Measurements from ENCODE around the gene RCC2.

The RCC2 gene

DNA sequence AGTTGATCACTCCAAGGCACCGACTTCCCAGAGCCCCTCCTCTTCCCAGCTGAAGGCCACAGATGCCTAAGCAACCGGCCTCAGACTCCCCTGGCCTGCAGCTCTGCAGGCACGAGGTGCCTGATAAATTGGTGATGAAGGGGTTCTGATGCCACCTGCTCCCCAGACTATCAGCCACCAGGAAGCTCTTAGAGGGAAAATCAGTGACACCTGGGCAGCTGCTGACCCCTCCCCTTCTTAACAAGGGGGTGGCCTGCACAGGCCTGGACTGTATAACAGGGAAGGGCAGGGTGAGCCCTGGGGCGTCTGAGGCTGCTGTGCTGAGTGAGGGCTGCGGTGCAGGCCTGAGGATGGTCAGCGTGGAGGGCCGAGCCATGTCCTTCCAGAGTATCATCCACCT lies 67.6 kb downstream of the RCC2 start, which contains the start of gene PADI6:
Gene PADI6, plus strand, starts transcription at position 301 of the 400 bp plus-strand sequence. Its CDS starts 50 bp downstream, at position 351.
- no peak for TF ChIP-seq GATA2 (IDR thresholded peaks at IDR 0.05; ENCODE audit: low read depth, low read length)
- TF ChIP-seq GATA3 (IDR thresholded peaks at IDR 0.05; ENCODE audit: low read depth, low read length), result no peak

DNA sequence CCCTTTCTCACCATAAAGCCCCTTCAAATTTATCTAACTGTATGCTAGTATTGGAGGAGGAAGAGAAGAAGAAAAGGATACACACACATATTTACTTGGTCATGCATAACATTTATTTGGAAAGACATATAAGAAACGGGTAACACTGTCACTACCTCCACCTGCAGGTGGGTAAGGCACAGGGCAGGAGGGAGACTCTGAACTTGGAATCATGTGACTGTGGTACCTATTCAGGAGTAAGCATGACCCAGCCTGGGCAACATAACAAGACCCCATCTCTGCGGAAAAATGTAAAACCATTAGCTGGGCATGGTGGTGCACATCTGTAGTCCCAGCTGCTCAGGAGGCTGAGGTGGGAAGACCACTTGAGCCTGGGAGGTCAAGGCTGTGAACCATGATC lies 68.9 kb downstream of the RCC2 start:
- TF ChIP-seq GATA2 (IDR thresholded peaks at IDR 0.05; ENCODE audit: low read depth, low read length) (no peak), GATA3 (IDR thresholded peaks at IDR 0.05; ENCODE audit: low read depth, low read length) (no peak)

DNA sequence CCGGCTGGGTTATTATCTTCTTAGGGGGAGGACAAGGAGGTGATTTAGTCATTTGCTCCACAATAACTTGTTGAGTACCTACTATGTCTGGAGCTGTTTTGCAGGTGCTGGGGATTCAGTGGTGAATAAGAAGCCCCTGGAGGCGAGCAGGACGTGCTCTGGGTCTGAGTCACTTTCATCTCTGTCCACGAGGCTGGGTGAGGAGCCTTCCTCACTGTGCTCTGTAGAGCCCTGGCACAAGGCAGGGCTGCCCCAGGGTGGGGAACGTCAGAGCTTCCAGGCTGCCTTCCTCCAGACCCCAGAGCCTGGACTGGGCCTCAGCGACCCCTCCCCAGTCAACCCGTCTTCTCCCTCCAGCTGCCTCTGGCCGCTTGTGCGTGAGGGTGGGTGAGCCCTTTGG lies 70.0 kb downstream of the RCC2 start:
- no peak for TF ChIP-seq GATA3 (IDR thresholded peaks at IDR 0.05; ENCODE audit: low read depth, low read length)
- no peak for TF ChIP-seq GATA2 (IDR thresholded peaks at IDR 0.05; ENCODE audit: low read depth, low read length)

DNA sequence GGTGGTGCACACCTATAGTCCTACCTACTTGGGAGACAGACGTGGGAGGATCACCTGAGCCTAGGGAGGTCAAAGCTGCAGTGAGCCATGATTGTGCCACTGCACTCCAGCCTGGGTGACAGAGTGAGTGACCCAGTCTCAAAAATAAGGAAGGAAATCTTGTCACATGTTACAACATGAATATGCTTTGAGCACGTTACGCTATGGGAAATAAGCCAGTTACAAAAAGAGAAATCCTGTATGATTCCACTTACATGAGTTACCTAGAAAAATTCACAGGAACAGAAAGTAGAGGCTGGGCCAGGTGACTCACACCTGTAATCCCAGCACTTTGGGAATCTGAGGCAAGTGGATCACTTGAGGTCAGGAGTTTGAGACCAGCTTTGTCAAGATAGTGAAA lies 74.2 kb downstream of the RCC2 start:
- TF ChIP-seq GATA3 (IDR thresholded peaks at IDR 0.05; ENCODE audit: low read depth, low read length) (no peak), GATA2 (IDR thresholded peaks at IDR 0.05; ENCODE audit: low read depth, low read length) (no peak)

DNA sequence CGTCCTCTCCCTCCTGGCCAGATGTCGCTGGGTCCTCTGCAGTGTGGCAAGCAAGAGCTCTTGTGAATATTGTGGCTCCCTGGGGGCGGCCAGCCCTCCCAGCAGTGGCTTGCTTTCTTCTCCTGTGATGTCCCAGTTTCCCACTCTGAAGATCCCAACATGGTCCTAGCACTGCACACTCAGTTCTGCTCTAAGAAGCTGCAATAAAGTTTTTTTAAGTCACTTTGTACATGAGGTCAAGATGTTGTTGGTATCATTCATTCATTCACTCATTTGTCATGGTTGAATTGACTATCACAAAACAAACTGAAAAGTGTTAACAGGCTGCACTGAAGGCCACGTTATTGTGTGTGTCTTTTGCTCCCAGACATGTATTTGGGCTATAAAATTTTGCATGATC lies 75.7 kb downstream of the RCC2 start:
- TF ChIP-seq GATA2 (IDR thresholded peaks at IDR 0.05; ENCODE audit: low read depth, low read length) (no peak), GATA3 (IDR thresholded peaks at IDR 0.05; ENCODE audit: low read depth, low read length) (no peak)

DNA sequence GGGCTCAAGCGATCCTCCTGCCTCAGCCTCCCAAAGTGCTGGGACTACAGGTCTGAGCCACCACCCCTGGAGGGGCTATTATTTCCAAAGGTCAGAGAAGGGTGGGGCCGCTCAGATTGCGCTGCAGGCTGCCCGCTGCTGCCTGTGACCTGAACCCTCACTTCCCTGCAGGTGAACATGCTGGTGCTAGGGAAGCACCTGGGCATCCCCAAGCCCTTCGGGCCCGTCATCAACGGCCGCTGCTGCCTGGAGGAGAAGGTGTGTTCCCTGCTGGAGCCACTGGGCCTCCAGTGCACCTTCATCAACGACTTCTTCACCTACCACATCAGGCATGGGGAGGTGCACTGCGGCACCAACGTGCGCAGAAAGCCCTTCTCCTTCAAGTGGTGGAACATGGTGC lies 76.1 kb downstream of the RCC2 start:
- TF ChIP-seq GATA2 (IDR thresholded peaks at IDR 0.05; ENCODE audit: low read depth, low read length) (no peak), GATA3 (IDR thresholded peaks at IDR 0.05; ENCODE audit: low read depth, low read length) (no peak)

DNA sequence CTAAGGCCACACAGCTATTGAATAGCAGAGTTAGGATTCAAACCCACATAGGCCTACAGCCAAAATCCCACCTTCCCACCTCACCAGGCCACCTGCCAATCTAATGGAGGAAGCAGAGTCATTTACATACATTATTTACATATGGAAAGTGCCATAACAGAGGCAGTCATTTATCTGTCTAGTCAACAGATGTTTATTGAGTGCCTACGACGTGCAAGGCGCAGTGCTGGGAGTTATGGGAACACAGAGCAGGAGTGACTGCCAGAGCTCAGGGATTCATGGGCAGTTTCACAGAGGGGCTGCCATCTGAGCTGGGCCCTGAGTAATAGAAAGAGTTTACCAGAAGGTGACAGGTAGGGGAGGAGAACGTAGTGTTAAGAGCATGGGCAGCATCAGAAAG lies 77.8 kb downstream of the RCC2 start:
- TF ChIP-seq GATA2 (IDR thresholded peaks at IDR 0.05; ENCODE audit: low read depth, low read length) (no peak), GATA3 (IDR thresholded peaks at IDR 0.05; ENCODE audit: low read depth, low read length) (no peak)

DNA sequence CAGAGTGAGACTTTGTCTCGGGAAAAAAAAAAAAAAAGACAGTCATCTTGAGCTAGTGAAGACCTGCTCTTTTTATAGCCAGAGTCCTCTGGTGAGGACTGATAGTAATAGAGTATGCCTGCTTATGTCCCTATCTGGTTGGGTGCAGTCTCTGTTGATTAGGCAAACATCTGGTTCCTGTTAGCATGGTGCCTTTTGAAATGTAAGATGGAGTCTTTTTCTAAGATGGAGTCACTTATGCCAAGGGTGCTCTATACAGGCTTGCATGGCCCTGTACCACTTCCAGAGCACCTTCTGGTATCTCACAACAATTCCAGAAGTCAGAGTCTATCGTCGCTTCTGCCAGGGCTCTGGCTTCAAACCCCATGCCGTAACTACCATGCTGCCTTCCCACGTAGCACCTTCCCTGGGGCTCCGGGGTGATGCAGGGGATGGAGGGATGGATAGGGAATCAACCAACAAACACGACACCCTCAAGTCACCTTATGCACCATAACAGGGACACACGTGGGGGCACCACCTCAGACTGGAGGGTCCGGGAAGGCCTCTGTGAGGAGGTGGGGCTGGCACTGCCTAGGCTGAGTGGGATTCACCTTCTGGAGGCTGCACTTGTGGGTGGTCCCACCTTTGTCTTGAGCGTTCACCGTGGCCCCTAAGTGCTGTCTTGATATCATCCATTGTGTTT lies 79.1 kb downstream of the RCC2 start:
- TF ChIP-seq GATA2 (IDR thresholded peaks at IDR 0.05; ENCODE audit: low read depth, low read length) (no peak), GATA3 (IDR thresholded peaks at IDR 0.05; ENCODE audit: low read depth, low read length) (no peak)

DNA sequence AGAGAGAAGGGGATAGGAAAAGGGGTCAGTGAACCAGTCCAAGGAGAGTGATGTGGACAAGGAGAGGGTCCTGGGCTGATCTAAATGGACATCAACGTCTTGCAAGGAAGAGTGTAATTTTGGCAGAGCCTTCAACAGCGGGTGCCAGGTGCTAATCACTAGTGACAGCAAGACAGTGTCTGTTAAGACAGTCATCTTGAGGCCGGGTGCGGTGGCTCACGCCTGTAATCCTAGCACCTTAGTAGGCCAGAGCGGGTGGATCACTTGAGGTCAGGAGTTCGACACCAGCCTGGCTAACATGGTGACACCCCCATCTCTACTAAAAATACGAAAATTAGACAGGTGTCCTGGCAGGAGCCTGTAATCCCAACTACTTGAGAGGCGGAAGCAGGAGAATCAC lies 79.7 kb downstream of the RCC2 start:
- TF ChIP-seq GATA3 (IDR thresholded peaks at IDR 0.05; ENCODE audit: low read depth, low read length), result no peak
- TF ChIP-seq GATA2 (IDR thresholded peaks at IDR 0.05; ENCODE audit: low read depth, low read length), result no peak

DNA sequence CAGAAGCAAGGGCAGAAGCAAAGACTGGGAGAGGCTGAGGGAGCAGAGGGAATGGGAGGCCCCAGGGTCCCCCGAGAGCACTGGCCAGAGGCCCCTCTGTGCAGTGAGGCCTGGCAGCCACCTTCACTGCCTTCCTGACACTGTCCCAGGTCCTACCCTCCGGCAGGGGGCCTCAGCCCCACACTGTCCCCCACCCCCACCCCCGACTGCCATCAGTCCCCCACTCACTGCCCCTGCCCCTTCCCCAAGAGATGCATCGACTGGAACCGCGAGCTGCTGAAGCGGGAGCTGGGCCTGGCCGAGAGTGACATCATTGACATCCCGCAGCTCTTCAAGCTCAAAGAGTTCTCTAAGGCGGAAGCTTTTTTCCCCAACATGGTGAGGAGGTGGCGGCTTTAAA lies 80.4 kb downstream of the RCC2 start:
- TF ChIP-seq GATA3 (IDR thresholded peaks at IDR 0.05; ENCODE audit: low read depth, low read length) (no peak), GATA2 (IDR thresholded peaks at IDR 0.05; ENCODE audit: low read depth, low read length) (no peak)

DNA sequence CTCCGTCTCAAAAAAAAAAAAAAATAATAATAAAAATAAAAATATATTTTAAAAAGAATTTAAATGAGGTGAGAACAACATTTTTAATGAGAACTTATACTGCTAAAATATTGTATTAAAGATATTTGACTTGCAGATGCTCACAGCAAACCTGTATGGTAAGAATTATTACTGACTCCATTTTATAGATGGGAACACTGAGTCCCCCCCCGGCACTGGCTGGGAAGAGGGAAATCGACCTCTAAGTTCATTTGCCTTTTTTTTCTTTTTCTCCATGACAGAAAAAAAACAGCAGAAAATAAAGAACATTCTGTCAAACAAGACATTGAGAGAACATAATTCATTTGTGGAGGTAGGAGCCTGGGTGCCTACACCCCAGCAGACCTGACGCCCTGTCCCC lies 80.9 kb downstream of the RCC2 start:
- TF ChIP-seq GATA3 (IDR thresholded peaks at IDR 0.05; ENCODE audit: low read depth, low read length) (no peak), GATA2 (IDR thresholded peaks at IDR 0.05; ENCODE audit: low read depth, low read length) (no peak)
